Ishikawa (cell line): Measurements from ENCODE around the gene TTC13.

Experiments used
- CEBPB ChIP-seq: IDR thresholded peaks from 2 replicates; pipeline ENCODE4 v1.6.1; 2012
- CREB1 ChIP-seq: IDR thresholded peaks from 2 replicates; pipeline ENCODE4 v1.6.1; 2012; ENCODE audit warnings: low read depth
- EGR1 ChIP-seq: IDR thresholded peaks from 2 replicates; pipeline ENCODE4 v1.6.1; 2012
- EP300 ChIP-seq: IDR thresholded peaks from 2 replicates; pipeline ENCODE4 v1.6.1; 2012; ENCODE audit warnings: borderline replicate concordance
- FOXM1 ChIP-seq: IDR thresholded peaks from 2 replicates; pipeline ENCODE4 v1.6.1; 2012; ENCODE audit warnings: low read depth, borderline replicate concordance
- MAX ChIP-seq: IDR thresholded peaks from 2 replicates; pipeline ENCODE4 v1.6.1; 2012
- NFIC ChIP-seq: IDR thresholded peaks from 2 replicates; pipeline ENCODE4 v1.6.1; 2012
- RAD21 ChIP-seq: IDR thresholded peaks from 2 replicates; pipeline ENCODE4 v1.6.1; 2012; ENCODE audit warnings: low read depth
- REST ChIP-seq: IDR thresholded peaks from 2 replicates; pipeline ENCODE4 v1.6.1; 2012; ENCODE audit warnings: low read depth, mild to moderate bottlenecking
- TAF1 ChIP-seq: IDR thresholded peaks from 2 replicates; pipeline ENCODE4 v1.6.1; 2012; ENCODE audit warnings: low read depth, mild to moderate bottlenecking
- TCF12 ChIP-seq: IDR thresholded peaks from 2 replicates; pipeline ENCODE4 v1.6.1; 2012; ENCODE audit warnings: low read depth
- TEAD4 ChIP-seq: IDR thresholded peaks from 2 replicates; pipeline ENCODE4 v1.6.1; 2012
- USF1 ChIP-seq: IDR thresholded peaks from 2 replicates; pipeline ENCODE4 v1.6.1; 2012
- YY1 ChIP-seq: IDR thresholded peaks from 2 replicates; pipeline ENCODE4 v1.6.1; 2012; ENCODE audit warnings: low read depth
- ZBTB7A ChIP-seq: IDR thresholded peaks from 2 replicates; pipeline ENCODE4 v1.6.1; 2012; ENCODE audit warnings: low read depth

The TTC13 gene

GRCh38 chr1:230978491-230979388 is at the start of gene TTC13, which contains the start of gene ARV1:
Gene TTC13, minus strand, starts transcription at chr1:230978861. Its CDS starts 31 bp downstream, at chr1:230978830.
Gene ARV1, plus strand, starts transcription at chr1:230979094. Its CDS starts 12 bp downstream, at chr1:230979106.
- peak; percentile 35; the same call in 1 of the 2 replicates for TF ChIP-seq RAD21
- TF ChIP-seq FOXM1 = no peak
- peak; percentile 83 for TF ChIP-seq MAX
- peak; percentile 61 for TF ChIP-seq TCF12
- TF ChIP-seq USF1 = 0 out of 2 replicates have a peak, but pooled peaks have one; percentile 47
- peak; percentile 88 for TF ChIP-seq CREB1
- peak; percentile 81 for TF ChIP-seq YY1
- TF ChIP-seq REST = no peak
- peak; percentile 80 for TF ChIP-seq TAF1
- no peak for TF ChIP-seq CEBPB

GRCh38 chr1:231027971-231028370 is 49.3 kb upstream of the TTC13 start:
- TF ChIP-seq RAD21 = no peak
- TF ChIP-seq YY1 = no peak
- TF ChIP-seq MAX = no peak
- TF ChIP-seq TEAD4 = no peak
- no peak for TF ChIP-seq CREB1
- TF ChIP-seq EGR1 = no peak

GRCh38 chr1:231027136-231027925 is 48.7 kb upstream of the TTC13 start:
- TF ChIP-seq FOXM1 (no peak), USF1 (no peak), NFIC (no peak), ZBTB7A (no peak), YY1 (no peak), CEBPB (no peak), TCF12 (no peak), EP300 (no peak), REST (no peak), TAF1 (no peak), MAX (no peak), TEAD4 (no peak), CREB1 (no peak), RAD21 (no peak), EGR1 (no peak)

- TF ChIP-seq EGR1 (no peak), NFIC (no peak)
Measured at GRCh38 chr1:231026576-231026975, 47.9 kb upstream of the TTC13 start.

GRCh38 chr1:231023150-231023549 is 44.5 kb upstream of the TTC13 start:
- TF ChIP-seq RAD21 (no peak), TCF12 (no peak), USF1 (no peak), CREB1 (no peak), NFIC (no peak), EP300 (no peak), TAF1 (no peak), YY1 (no peak), ZBTB7A (no peak), FOXM1 (no peak)
